HCT116 (cell line): Measurements from ENCODE around the gene FOXA2. TPM values are rescaled to one million over a fixed set of nuclear protein-coding genes. Genes with fewer than 3 reads are reported as not detected.
"Not testable (repeated sequence)": the region's sequence is repeated elsewhere in the genome, so short reads cannot be mapped to it uniquely, and the experiment has no call there.

Source experiments
- ATAC-seq: fragments of 200-7000 bp; cut with Tn5 transposase; 2 replicates; pipeline ENCODE4 v1.9.1; 2020; ENCODE audit warnings: mild to moderate bottlenecking, moderate library complexity
- BruUV-seq: library from RNA; stranded (reverse); fragments of 400-500 nt; replicated peaks from 2 replicates; lab custom pipeline; 2021; lab: Mats Ljungman, UMichigan
- CTCF ChIA-PET: fragments of 300-600 bp; sonication (Branson Sonifier 250); formaldehyde crosslinking; loops from one replicate; lab custom pipeline; 2021; ENCODE audit warnings: antibody characterized with exemption; lab: Charles Lee
- POLR2A ChIA-PET: fragments of 300-600, 350-600 bp; sonication (Branson Sonifier 250); formaldehyde crosslinking; loops from one replicate; lab custom pipeline; 2021; ENCODE audit warnings: antibody characterized with exemption; lab: Charles Lee
- RAD21 ChIA-PET, 2 experiments: fragments of 300-600 bp; sonication (Branson Sonifier 250); formaldehyde crosslinking; loops; one replicate each; lab custom pipeline; 2023; ENCODE audit warnings: low total read pairs in 2 of 2; ENCODE audit not compliant: uncharacterized antibody in 2 of 2, unreplicated experiment in 2 of 2, low non-redundant PET in 1 of 2; lab: Charles Lee
- DNase-seq: peaks from one replicate; pipeline ENCODE4 v3.0.0-alpha.2; 2010; ENCODE audit warnings: low read depth, low spot score
- H2AFZ ChIP-seq: fragments of 200-600 bp; shearing (Covaris generic), sonication (generic); 2 replicates; pipeline ENCODE4 v1.6.1; 2017; ENCODE audit warnings: low read depth, mixed run types, mixed read lengths, antibody characterized with exemption, low read length; ENCODE audit not compliant: poor library complexity, severe bottlenecking
- H3K27ac ChIP-seq: 2 replicates; pipeline ENCODE4 v1.5.1; 2012; ENCODE audit warnings: low read depth, low read length
- H3K27me3 ChIP-seq: fragments of 200-600 bp; sonication (generic); 2 replicates; pipeline ENCODE4 v1.6.1; 2016; ENCODE audit warnings: mixed run types, low read length, mixed read lengths; ENCODE audit not compliant: insufficient read depth
- H3K36me3 ChIP-seq, 2 experiments: fragments of 200-500 bp in 1 of 2; fragments of 200-600 bp in 1 of 2; sonication (Bioruptor generic) in 1 of 2; sonication (generic) in 1 of 2; 2 replicates each; pipeline versions ENCODE4 v1.5.1 to v1.6.1; 2014 to 2016; ENCODE audit warnings: low read length in 2 of 2, inconsistent platforms in 1 of 2, mixed read lengths in 1 of 2, mixed run types in 1 of 2; ENCODE audit not compliant: insufficient read depth in 2 of 2, control insufficient read depth in 1 of 2
- H3K4me1 ChIP-seq, 2 experiments: fragments of 200-600 bp in 1 of 2; sonication (generic) in 1 of 2; 2 replicates each; pipeline versions ENCODE4 v1.5.1 to v1.6.1; 2012 to 2017; ENCODE audit warnings: low read length in 2 of 2, inconsistent platforms in 1 of 2, mild to moderate bottlenecking in 1 of 2, mixed read lengths in 1 of 2, mixed run types in 1 of 2, moderate library complexity in 1 of 2; ENCODE audit not compliant: insufficient read depth in 2 of 2, control insufficient read depth in 1 of 2
- H3K4me2 ChIP-seq: fragments of 200-600 bp; sonication (generic); 2 replicates; pipeline ENCODE4 v1.6.1; 2017; ENCODE audit warnings: mixed run types, low read length, mixed read lengths
- H3K4me3 ChIP-seq, 2 experiments: fragments of 200-600 bp in 1 of 2; sonication (generic) in 1 of 2; replicated peaks in 1 of 2; 2 replicates each; pipeline ENCODE4 v1.5.1; 2011 to 2016; ENCODE audit warnings: low read length in 2 of 2, control low read depth in 1 of 2, low read depth in 1 of 2, mild to moderate bottlenecking in 1 of 2, mixed read lengths in 1 of 2, mixed run types in 1 of 2
- H3K79me2 ChIP-seq: fragments of 200-600 bp; sonication (generic); 2 replicates; pipeline ENCODE4 v1.6.1; 2017; ENCODE audit warnings: mild to moderate bottlenecking, mixed run types, low read length, moderate library complexity, mixed read lengths; ENCODE audit not compliant: insufficient read depth
- H3K9ac ChIP-seq: fragments of 200-600 bp; sonication (generic); 2 replicates; pipeline ENCODE4 v1.6.1; 2016; ENCODE audit warnings: low read length, mixed read lengths
- H3K9me2 ChIP-seq: fragments of 200-600 bp; sonication (generic), shearing (Covaris generic); 2 replicates; pipeline ENCODE4 v1.6.1; 2017; ENCODE audit warnings: mixed run types, mild to moderate bottlenecking, moderate library complexity; ENCODE audit not compliant: insufficient read depth
- H3K9me3 ChIP-seq, 2 experiments: fragments of 200-500 bp in 1 of 2; fragments of 200-600 bp in 1 of 2; sonication (Bioruptor generic) in 1 of 2; sonication (generic) in 1 of 2; 2 replicates each; pipeline ENCODE4 v1.6.1; 2014 to 2017; ENCODE audit warnings: low read length in 2 of 2, mixed read lengths in 2 of 2, inconsistent platforms in 1 of 2, low read depth in 1 of 2, mild to moderate bottlenecking in 1 of 2, mixed run types in 1 of 2, moderate library complexity in 1 of 2; ENCODE audit not compliant: control insufficient read depth in 1 of 2, insufficient read depth in 1 of 2
- H4K20me1 ChIP-seq: fragments of 200-600 bp; sonication (generic), shearing (Covaris generic); 2 replicates; pipeline ENCODE4 v1.6.1; 2017; ENCODE audit warnings: mixed run types, mild to moderate bottlenecking, moderate library complexity; ENCODE audit not compliant: insufficient read depth
- ATF3 ChIP-seq: IDR thresholded peaks from 2 replicates; pipeline ENCODE4 v1.6.1; 2012
- EZH2phosphoT487 ChIP-seq: fragments of 200-600 bp; IDR thresholded peaks from 2 replicates; pipeline ENCODE4 v1.6.1; 2018; ENCODE audit warnings: antibody characterized with exemption, borderline replicate concordance
- FOSL1 ChIP-seq: IDR thresholded peaks from 2 replicates; pipeline ENCODE4 v1.6.1; 2012; ENCODE audit warnings: low read depth
- POLR2A ChIP-seq: IDR thresholded peaks from 2 replicates; pipeline ENCODE4 v1.7.0; 2011; ENCODE audit warnings: borderline replicate concordance; ENCODE audit not compliant: insufficient read depth, insufficient read length; ENCODE audit errors: extremely low read depth
- SIN3A ChIP-seq: IDR thresholded peaks from 2 replicates; pipeline ENCODE4 v1.6.1; 2012; ENCODE audit warnings: low read depth
- SRF ChIP-seq: IDR thresholded peaks from 2 replicates; pipeline ENCODE4 v1.6.1; 2012; ENCODE audit warnings: low read depth
- ZFX ChIP-seq: fragments of 450-650 bp; IDR thresholded peaks from 2 replicates; pipeline ENCODE4 v1.6.1; 2017
- intact Hi-C: fragments of 100-400 bp; cut with micrococcal nuclease; formaldehyde crosslinking; loops from 2 replicates; pipeline ENCODE4 v1.10.0; 2022
- total RNA-seq: library from RNA; stranded (reverse); gene quantifications from one replicate; pipeline ENCODE4 v1.2.1, GENCODE V29; 2021; ENCODE audit not compliant: unreplicated experiment
- TF ChIP-seq, protein P1 (sequence below), 3 experiments: fragments of 200-600 bp in 1 of 3; sonication (generic) in 1 of 3; IDR thresholded peaks in 2 of 3; conservative IDR thresholded peaks in 1 of 3; 2 replicates each; pipeline ENCODE4 v1.5.1; 2012 to 2017; ENCODE audit warnings: low read depth in 2 of 3, low read length in 2 of 3, antibody characterized with exemption in 1 of 3, borderline replicate concordance in 1 of 3, control low read depth in 1 of 3, mild to moderate bottlenecking in 1 of 3, mixed read lengths in 1 of 3, mixed run types in 1 of 3, moderate library complexity in 1 of 3; ENCODE audit not compliant: insufficient read depth in 1 of 3

The FOXA2 gene
- total RNA-seq, 1 experiment from 2014 or later, result 0.10 TPM

- CTCF ChIA-PET, result no interaction called here
- intact Hi-C loops, result no loop called here
- no peak for DNase-seq
- Histone ChIP-seq H3K9ac (no peak overlapping the region), H3K27ac (no peak overlapping the region), H3K4me2 (no peak overlapping the region), H3K9me3 (no peaks in the 10 kb centered on the region), H3K4me1 (no peaks in the 10 kb centered on the region), H3K36me3 (no peaks in the 10 kb centered on the region), H4K20me1 (no peaks in the 10 kb centered on the region), H3K27me3 (peaks cover 14% of the 10 kb centered on the region), H3K4me3 (no peak overlapping the region), H3K79me2 (no peaks in the 10 kb centered on the region), H2AFZ (no peak overlapping the region), H3K9me2 (no peaks in the 10 kb centered on the region)
- BruUV-seq, result no TSS peak
- RAD21 ChIA-PET, result no interaction called here
- no peak for ATAC-seq
- POLR2A ChIA-PET, result no interaction called here
- no peak for TF ChIP-seq POLR2A
- no peak for TF ChIP-seq FOSL1
- TF ChIP-seq EZH2phosphoT487, result no peak
- TF ChIP-seq, protein P1, sequence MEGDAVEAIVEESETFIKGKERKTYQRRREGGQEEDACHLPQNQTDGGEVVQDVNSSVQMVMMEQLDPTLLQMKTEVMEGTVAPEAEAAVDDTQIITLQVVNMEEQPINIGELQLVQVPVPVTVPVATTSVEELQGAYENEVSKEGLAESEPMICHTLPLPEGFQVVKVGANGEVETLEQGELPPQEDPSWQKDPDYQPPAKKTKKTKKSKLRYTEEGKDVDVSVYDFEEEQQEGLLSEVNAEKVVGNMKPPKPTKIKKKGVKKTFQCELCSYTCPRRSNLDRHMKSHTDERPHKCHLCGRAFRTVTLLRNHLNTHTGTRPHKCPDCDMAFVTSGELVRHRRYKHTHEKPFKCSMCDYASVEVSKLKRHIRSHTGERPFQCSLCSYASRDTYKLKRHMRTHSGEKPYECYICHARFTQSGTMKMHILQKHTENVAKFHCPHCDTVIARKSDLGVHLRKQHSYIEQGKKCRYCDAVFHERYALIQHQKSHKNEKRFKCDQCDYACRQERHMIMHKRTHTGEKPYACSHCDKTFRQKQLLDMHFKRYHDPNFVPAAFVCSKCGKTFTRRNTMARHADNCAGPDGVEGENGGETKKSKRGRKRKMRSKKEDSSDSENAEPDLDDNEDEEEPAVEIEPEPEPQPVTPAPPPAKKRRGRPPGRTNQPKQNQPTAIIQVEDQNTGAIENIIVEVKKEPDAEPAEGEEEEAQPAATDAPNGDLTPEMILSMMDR (IDR thresholded peaks at IDR 0.05 in 2 of 3, conservative IDR thresholded peaks at IDR 0.05 in 1 of 3; ENCODE audit: borderline replicate concordance in 1 of 3, insufficient read depth in 1 of 3, low read depth in 2 of 3, low read length in 2 of 3), result no peak
- TF ChIP-seq ZFX, result no peak
- no peak for TF ChIP-seq ATF3
- TF ChIP-seq SRF, result no peak
- no peak for TF ChIP-seq SIN3A
Measured at GRCh38 chr20:22601361-22602141, 17.2 kb upstream of the FOXA2 start.

DNA sequence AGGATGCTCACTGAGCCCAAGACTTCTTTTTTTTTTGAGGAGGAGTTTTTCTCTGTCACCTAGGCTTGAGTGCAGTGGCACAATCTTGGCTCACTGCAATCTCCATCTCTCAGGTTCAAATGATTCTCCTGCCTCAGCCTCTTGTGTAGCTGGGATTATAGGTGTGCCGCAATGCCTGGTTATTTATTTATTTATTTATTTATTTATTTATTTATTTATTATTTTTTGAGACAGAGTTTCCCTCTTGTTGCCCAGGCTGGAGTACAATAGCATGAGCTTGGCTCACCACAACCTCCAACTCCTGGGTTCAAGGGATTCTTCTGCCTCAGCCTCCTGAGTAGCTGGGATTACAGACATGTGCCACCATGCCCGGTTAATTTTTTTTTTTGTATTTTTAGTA lies 14.9 kb upstream of the FOXA2 start:
- H2AFZ ChIP-seq, H3K79me2 ChIP-seq, CTCF ChIA-PET, BruUV-seq, DNase-seq, H4K20me1 ChIP-seq, H3K9me3 ChIP-seq, ATAC-seq, H3K36me3 ChIP-seq, POLR2A ChIA-PET, intact Hi-C loops, H3K27ac ChIP-seq, H3K4me2 ChIP-seq, H3K9ac ChIP-seq, H3K9me2 ChIP-seq, RAD21 ChIA-PET, H3K4me3 ChIP-seq, H3K4me1 ChIP-seq: not testable (repeated sequence)
- peaks cover 13% of the 10 kb centered on the region; the same call in 1 of the 2 replicates for H3K27me3 ChIP-seq
